Bronchial epithelial cell (primary cell): Measurements from ENCODE around the gene TEX50. TPM values are rescaled to one million over a fixed set of nuclear protein-coding genes. Genes with fewer than 3 reads are reported as not detected.
A peak's percentile ranks its signal among the peaks of the same experiment; 100 is the strongest.
"Not testable (repeated sequence)": the region's sequence is repeated elsewhere in the genome, so short reads cannot be mapped to it uniquely, and the experiment has no call there.

Source experiments
- DNase-seq: peaks from one replicate; pipeline ENCODE4 v3.0.0-alpha.2; 2010; ENCODE audit warnings: low read depth
- FAIRE-seq: peaks from 2 replicates; lab custom pipeline; 2011; peaks lifted over from hg19 to GRCh38; lab: Jason Lieb, UNC
- H3K27me3 ChIP-seq: 2 replicates; pipeline ENCODE4 v1.5.1; 2011; ENCODE audit warnings: low read length; ENCODE audit not compliant: control insufficient read depth, insufficient read depth
- H3K36me3 ChIP-seq: 2 replicates; pipeline ENCODE4 v1.5.1; 2011; ENCODE audit warnings: low read length; ENCODE audit not compliant: control insufficient read depth, insufficient read depth
- H3K4me3 ChIP-seq: 2 replicates; pipeline ENCODE4 v1.5.1; 2011; ENCODE audit warnings: mild to moderate bottlenecking, low read depth, low read length, control low read depth
- total RNA-seq: library from RNA; depleted of rRNA; stranded (reverse); fragments of >200 nt; gene quantifications from 2 replicates; pipeline ENCODE4 v1.2.1, GENCODE V29; 2014
- TF ChIP-seq, protein P1 (sequence below): IDR thresholded peaks from 2 replicates; pipeline ENCODE4 v1.5.1; 2011; ENCODE audit warnings: mild to moderate bottlenecking, moderate library complexity, low read length, control low read depth, inconsistent platforms; ENCODE audit not compliant: insufficient read depth, severe bottlenecking

TEX50 gene
- not detected in 2 replicates for total RNA-seq

DNA sequence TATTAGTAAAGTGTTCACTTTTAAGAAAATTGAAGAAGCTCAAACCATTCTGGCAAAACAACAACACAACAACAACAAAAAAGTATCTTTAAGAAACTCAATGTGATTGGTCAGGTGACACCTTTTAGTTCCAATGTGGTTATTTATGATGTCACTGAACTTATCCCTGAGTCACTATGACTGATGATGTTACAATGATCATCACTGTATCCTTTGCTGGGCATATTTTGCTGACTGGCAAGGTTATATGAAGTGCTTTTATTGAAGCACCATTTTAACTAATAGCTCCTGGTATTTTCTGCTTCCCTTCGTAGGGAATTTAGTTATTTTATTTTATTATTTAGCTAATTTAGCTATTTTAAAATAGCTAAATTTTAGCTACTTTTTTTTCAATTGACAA lies at the start of gene TEX50:
Gene TEX50 (plus strand): TSS at position 223 of the 400 bp plus-strand sequence. CDS start 184 bp downstream, outside the sequence.
- DNase-seq: no peak
- no peaks in the 10 kb centered on the region for H3K36me3 ChIP-seq
- no peak within 1 kb of the TSS for H3K4me3 ChIP-seq
- no peak for FAIRE-seq
- TF ChIP-seq, protein P1, sequence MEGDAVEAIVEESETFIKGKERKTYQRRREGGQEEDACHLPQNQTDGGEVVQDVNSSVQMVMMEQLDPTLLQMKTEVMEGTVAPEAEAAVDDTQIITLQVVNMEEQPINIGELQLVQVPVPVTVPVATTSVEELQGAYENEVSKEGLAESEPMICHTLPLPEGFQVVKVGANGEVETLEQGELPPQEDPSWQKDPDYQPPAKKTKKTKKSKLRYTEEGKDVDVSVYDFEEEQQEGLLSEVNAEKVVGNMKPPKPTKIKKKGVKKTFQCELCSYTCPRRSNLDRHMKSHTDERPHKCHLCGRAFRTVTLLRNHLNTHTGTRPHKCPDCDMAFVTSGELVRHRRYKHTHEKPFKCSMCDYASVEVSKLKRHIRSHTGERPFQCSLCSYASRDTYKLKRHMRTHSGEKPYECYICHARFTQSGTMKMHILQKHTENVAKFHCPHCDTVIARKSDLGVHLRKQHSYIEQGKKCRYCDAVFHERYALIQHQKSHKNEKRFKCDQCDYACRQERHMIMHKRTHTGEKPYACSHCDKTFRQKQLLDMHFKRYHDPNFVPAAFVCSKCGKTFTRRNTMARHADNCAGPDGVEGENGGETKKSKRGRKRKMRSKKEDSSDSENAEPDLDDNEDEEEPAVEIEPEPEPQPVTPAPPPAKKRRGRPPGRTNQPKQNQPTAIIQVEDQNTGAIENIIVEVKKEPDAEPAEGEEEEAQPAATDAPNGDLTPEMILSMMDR: no peak
- no peaks in the 10 kb centered on the region for H3K27me3 ChIP-seq

DNA sequence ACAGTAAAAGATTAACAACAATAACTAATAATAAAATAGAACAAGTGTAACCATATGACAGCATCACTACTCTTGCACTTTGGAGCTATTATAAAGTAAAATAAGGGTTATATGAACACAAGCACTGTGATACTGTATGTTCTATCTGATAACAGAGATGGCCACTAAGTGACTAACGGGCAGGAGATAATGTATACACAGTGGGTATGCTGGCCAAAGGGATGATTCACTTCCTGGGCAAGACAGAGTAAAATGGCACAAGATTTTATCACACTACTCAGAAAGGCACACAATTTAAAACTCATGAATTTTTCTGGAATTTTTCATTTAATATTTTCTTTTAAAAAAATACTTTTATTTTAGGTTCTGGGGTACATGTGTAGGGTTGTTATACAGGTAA lies 44.6 kb upstream of the TEX50 start:
- Histone ChIP-seq H3K4me3 (no peak overlapping the region), H3K27me3 (no peaks in the 10 kb centered on the region), H3K36me3 (no peaks in the 10 kb centered on the region)
- DNase-seq (peak; percentile 67), FAIRE-seq (no peak)
- TF ChIP-seq, protein P1: no peak

DNA sequence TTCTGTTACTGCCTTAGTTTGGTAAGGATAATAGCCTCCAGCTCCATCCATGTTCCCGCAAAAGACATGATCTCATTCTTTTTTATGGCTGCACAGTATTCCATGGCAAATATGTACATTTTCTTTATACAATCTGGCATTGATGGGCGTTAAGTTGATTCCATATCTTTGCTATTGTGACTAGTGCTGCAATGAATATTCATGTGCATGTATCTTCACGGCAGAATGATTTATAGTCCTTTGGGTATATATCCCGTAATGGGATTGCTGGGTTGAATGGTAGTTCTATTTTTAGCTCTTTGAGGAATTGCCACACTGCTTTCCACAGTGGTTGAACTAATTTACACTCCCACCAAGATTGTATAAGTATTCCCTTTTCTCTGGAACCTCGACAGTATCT lies 44.0 kb upstream of the TEX50 start:
- not testable (repeated sequence) for H3K27me3 ChIP-seq, H3K36me3 ChIP-seq, DNase-seq, FAIRE-seq, H3K4me3 ChIP-seq

DNA sequence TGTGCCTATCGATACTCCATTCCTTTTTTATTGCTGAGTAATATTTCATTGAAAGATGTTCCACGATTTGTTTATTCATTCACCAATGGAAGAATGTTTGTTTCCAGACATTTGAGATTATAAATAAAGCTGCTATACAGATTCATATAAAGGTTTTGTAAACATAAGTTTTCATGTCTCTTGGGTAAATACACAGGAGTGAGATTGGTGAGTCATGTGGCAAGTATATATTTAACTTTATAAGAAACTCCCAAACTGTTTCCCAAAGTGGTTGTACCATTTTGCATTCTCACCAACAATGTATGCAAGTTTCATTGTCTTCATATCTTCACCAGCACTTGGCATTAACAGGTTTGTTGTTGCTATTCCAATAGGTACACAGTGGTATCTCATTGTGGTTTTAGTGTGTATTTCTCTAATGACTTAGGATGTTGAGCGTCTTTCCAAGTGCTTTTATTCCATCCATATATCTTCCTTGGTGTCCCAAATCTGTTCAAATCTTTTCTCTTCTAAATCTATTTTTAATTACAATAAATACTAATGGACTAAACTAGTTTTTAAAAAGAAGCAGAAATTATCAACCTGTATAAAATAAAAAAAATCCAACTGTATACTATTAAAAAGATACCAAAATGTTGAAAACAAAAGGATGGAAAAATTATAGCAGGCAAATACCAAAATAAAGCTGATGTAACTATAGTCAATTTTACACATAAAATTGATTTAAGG lies 38.9 kb upstream of the TEX50 start:
- no peak for FAIRE-seq

GRCh38 chr1:173601588-173601987 lies 33.5 kb upstream of the TEX50 start:
- H3K27me3 ChIP-seq: no peaks in the 10 kb centered on the region
- DNase-seq: peak; percentile 13
- no peak overlapping the region for H3K4me3 ChIP-seq
- H3K36me3 ChIP-seq: no peaks in the 10 kb centered on the region
- FAIRE-seq: no peak
- TF ChIP-seq, protein P1: no peak

More for the DNA sequence above, 38.9 kb upstream of the TEX50 start:
- TF ChIP-seq, protein P1: no peak
- Histone ChIP-seq H3K27me3 (no peaks in the 10 kb centered on the region), H3K4me3 (no peak overlapping the region), H3K36me3 (no peaks in the 10 kb centered on the region)
- no peak for DNase-seq

DNA sequence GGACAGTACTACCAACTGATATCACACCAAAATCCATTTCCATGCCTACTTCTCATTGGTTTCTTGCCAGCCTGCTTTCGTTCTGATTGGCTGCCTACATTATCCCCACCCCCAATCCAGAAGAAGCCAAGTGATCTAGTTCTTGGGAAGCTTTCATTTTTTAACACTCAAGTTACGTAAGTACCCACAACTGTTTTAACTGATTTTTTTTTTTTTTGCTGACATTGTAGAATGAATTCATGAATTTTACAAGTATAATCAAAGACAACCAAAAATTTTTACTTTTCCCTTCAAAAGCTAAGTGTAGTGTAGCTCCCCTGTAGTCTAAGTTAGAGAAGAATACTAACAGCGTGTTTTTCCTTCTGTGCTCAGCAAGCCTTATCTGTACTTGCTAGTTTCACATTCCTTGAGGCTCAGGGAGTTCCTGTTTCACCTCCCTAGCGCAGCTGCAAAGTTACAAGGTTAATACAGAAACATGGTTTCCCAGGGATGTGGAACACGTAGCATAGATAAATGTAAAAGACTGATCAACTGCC lies 32.0 kb upstream of the TEX50 start, which contains the start of gene SLC9C2:
Gene SLC9C2 (minus strand): TSS at position 17 of the 536 bp plus-strand sequence. CDS start 1,296 bp downstream, outside the sequence.
- no peak for FAIRE-seq
- TF ChIP-seq, protein P1: no peak
- Histone ChIP-seq H3K4me3 (no peak within 1 kb of the TSS), H3K27me3 (no peaks in the 10 kb centered on the region), H3K36me3 (no peaks in the 10 kb centered on the region)
- peak; percentile 36 for DNase-seq
